ENCODE data around the gene SPINK1. TPM values are rescaled to one million over a fixed set of nuclear protein-coding genes. Genes with fewer than 3 reads are reported as not detected.

Gene SPINK1
- total RNA-seq, 1 experiment from 2014 or later: 4.5 TPM

DNA sequence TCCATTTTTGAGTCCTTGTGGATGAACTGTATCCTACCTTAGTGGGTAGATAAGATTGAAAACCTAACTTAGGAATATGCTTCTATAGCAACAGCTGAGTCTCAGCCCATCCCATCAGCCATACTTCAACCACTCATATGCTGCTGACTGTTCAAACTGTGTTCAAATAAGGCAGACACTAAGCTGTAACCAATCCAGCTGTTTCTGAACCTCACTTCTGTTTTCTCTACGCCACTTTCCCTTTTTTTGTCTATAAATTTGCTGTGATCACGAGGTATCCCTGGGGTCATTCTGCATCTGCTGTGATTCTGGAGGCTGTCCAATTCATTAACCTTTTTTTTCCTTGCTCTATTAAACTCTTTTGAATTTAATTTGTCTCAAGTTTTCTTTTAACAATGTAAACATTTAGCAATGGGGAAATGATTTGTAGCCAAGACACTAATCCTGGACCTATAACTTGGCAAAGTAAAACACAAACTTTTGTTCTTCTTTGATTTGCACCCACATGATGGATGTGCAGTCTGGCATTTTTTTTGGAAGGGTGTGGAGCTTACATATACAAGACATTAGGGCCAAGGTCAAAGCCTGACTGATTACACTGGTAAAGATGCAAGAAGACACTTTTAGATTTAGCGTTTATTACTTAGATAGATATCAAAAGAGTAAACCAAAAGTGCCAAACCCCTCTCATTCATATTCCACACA is 32.1 kb upstream of the SPINK1 start (continued):
- TF ChIP-seq EZH2phosphoT487 (IDR thresholded peaks at IDR 0.05; ENCODE audit: borderline replicate concordance): no peak
- no peak for TF ChIP-seq ZFX (IDR thresholded peaks at IDR 0.05)

DNA sequence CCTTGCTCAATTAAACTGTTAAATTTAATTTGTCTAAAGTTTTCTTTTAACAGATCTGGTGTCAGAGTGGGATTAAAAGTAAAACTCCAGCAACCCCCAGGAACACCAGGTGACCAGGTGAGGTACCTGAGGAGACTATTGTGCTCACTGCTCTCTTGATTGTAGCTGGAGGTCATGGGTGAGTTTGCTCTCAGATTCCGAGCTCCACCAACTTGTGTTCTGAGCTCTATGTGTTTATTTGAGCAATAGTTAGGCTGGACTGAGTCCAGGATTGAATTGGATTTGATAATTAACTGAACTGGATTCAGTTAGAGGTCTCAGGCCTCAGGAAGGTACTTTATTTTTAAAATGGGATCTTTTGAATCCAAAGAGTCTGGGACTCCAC is 29.2 kb upstream of the SPINK1 start:
- no peak overlapping the region for H3K4me3 ChIP-seq (replicated peaks in 1 of 2; ENCODE audit: low read depth in 1 of 2, low read length in 2 of 2)
- H3K4me2 ChIP-seq (ENCODE audit: low read length): no peak overlapping the region
- H3K9ac ChIP-seq (ENCODE audit: low read length): no peak overlapping the region
- ATAC-seq (no peak), DNase-seq (ENCODE audit: low read depth, low spot score) (no peak)
- BruUV-seq (replicated peaks): no TSS peak
- no peaks in the 10 kb centered on the region for H3K9me2 ChIP-seq (ENCODE audit: insufficient read depth)
- ChIA-PET RAD21 (ENCODE audit: low non-redundant PET in 1 of 2, low total read pairs in 2 of 2, uncharacterized antibody in 2 of 2, unreplicated experiment in 2 of 2) (no interaction called here), CTCF (interaction anchor here (4.0 kb wide), 1 partner anchor 73 kb away, joined by 34 read pairs; no protein-coding TSS in a partner anchor), POLR2A (no interaction called here)
- TF ChIP-seq TCF7L2 (IDR thresholded peaks at IDR 0.05; ENCODE audit: borderline replicate concordance, extremely low read depth, insufficient read depth, insufficient read length): no peak
- TF ChIP-seq, protein P1, sequence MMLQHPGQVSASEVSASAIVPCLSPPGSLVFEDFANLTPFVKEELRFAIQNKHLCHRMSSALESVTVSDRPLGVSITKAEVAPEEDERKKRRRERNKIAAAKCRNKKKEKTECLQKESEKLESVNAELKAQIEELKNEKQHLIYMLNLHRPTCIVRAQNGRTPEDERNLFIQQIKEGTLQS (IDR thresholded peaks at IDR 0.05): no peak
- TF ChIP-seq CBX3 (IDR thresholded peaks at IDR 0.05; ENCODE audit: low read depth): no peak
- no peak for TF ChIP-seq EGR1 (IDR thresholded peaks at IDR 0.05; ENCODE audit: low read depth)
- no peak for TF ChIP-seq EZH2 (IDR thresholded peaks at IDR 0.05)
- no peak for TF ChIP-seq SIN3A (IDR thresholded peaks at IDR 0.05; ENCODE audit: low read depth)
- no peak for TF ChIP-seq RAD21 (IDR thresholded peaks at IDR 0.05; ENCODE audit: low read depth)
- H2AFZ ChIP-seq (ENCODE audit: low read depth, low read length, poor library complexity, severe bottlenecking): no peak overlapping the region
- intact Hi-C loops (cut with micrococcal nuclease): no loop called here
- no peaks in the 10 kb centered on the region for H4K20me1 ChIP-seq (ENCODE audit: insufficient read depth)
- H3K27me3 ChIP-seq (ENCODE audit: insufficient read depth, low read length): peaks cover 3% of the 10 kb centered on the region; the same call in 1 of the 2 replicates
- no peaks in the 10 kb centered on the region for H3K4me1 ChIP-seq (ENCODE audit: control insufficient read depth in 1 of 2, insufficient read depth in 2 of 2, low read length in 2 of 2)
- H3K36me3 ChIP-seq (ENCODE audit: control insufficient read depth in 1 of 2, insufficient read depth in 2 of 2, low read length in 2 of 2): no peaks in the 10 kb centered on the region
- H3K27ac ChIP-seq (ENCODE audit: low read depth, low read length): no peak overlapping the region
- no peaks in the 10 kb centered on the region for H3K79me2 ChIP-seq (ENCODE audit: insufficient read depth, low read length)
- no peaks in the 10 kb centered on the region for H3K9me3 ChIP-seq (ENCODE audit: control insufficient read depth in 1 of 2, insufficient read depth in 1 of 2, low read depth in 1 of 2, low read length in 2 of 2)
